Upper lobe of left lung (tissue), 6 donors: ENCODE results near the gene PHF5A. TPM values are rescaled to one million over a fixed set of nuclear protein-coding genes. Genes with fewer than 3 reads are reported as not detected.
"Not testable (repeated sequence)": the region's sequence is repeated elsewhere in the genome, so short reads cannot be mapped to it uniquely, and the experiment has no call there.

Source experiments
- ATAC-seq, 2 donors: fragments of 200-7000 bp; cut with Tn5 transposase; one replicate each; pipeline ENCODE4 v1.9.1; 2022; ENCODE audit warnings: mild to moderate bottlenecking in 2 of 2, moderate library complexity in 2 of 2; ENCODE audit not compliant: low FRiP score in 2 of 2
- DNase-seq, 2 donors: peaks; one replicate each; pipeline ENCODE4 v3.0.0-alpha.2; 2019 to 2020
- H3K27ac ChIP-seq, 4 donors: fragments of 200-600 bp; sonication (generic); one replicate each; pipeline ENCODE4 v1.5.1; 2016 to 2019
- H3K27me3 ChIP-seq, 4 donors: fragments of 200-600 bp; sonication (generic); one replicate each; pipeline ENCODE4 v1.5.1; 2017 to 2019
- H3K36me3 ChIP-seq, 4 donors: fragments of 200-600 bp; sonication (generic); one replicate each; pipeline ENCODE4 v1.5.1; 2016 to 2019
- H3K4me1 ChIP-seq, 4 donors: fragments of 200-600 bp; sonication (generic); one replicate each; pipeline ENCODE4 v1.5.1; 2018 to 2019
- H3K4me3 ChIP-seq, 4 donors: fragments of 200-600 bp; sonication (generic); one replicate each; pipeline ENCODE4 v1.5.1; 2017 to 2019; ENCODE audit warnings: mild to moderate bottlenecking in 2 of 4, moderate library complexity in 1 of 4
- H3K9me3 ChIP-seq, 4 donors: fragments of 200-600 bp; sonication (generic); one replicate each; pipeline ENCODE4 v1.5.1; 2018 to 2019
- EP300 ChIP-seq, 4 donors: sonication (generic); formaldehyde crosslinking; IDR thresholded peaks; one replicate each; pipeline ENCODE4 v1.5.1; 2017; ENCODE audit warnings: antibody characterized with exemption in 4 of 4, control low read depth in 2 of 4
- POLR2A ChIP-seq, 4 donors: fragments of 450-650 bp; IDR thresholded peaks; one replicate each; pipeline ENCODE4 v1.5.1; 2016 to 2017; ENCODE audit warnings: antibody characterized with exemption in 4 of 4, mild to moderate bottlenecking in 2 of 4
- POLR2AphosphoS5 ChIP-seq, 2 donors: sonication (generic); formaldehyde crosslinking; IDR thresholded peaks; one replicate each; pipeline ENCODE4 v1.5.1; 2017; ENCODE audit warnings: antibody characterized with exemption in 2 of 2
- WGBS, 2 donors: methylation state at CpG; one replicate each; pipeline ENCODE4 v1.1.5; 2017 to 2018; 5-methylcytosine and 5-hydroxymethylcytosine counted together
- total RNA-seq, 6 donors: library from RNA; depleted of rRNA in 4 of 6; stranded (reverse); fragments of >200 nt in 4 of 6; gene quantifications; one replicate each; pipeline versions ENCODE4 v1.1.0 to v1.2.1, GENCODE V29; 2016 to 2021
- TF ChIP-seq, protein P1 (sequence below), 6 experiments: fragments of 450-650 bp in 4 of 6; fragments of 200-600 bp in 2 of 6; sonication (generic) in 2 of 6; IDR thresholded peaks; one replicate each; pipeline ENCODE4 v1.5.1; 2016 to 2019; ENCODE audit warnings: antibody characterized with exemption in 6 of 6
- donor health status: DM: no; HTN: no; CAD: no; lungs with moderate emphysema.
- donor health status: DM: no; HTN: yes; CAD: no; lungs with severe emphysema.

Gene PHF5A
- total RNA-seq, 6 donors from 2014 or later, result 9.4 to 49.3 (median 31.2) TPM

DNA sequence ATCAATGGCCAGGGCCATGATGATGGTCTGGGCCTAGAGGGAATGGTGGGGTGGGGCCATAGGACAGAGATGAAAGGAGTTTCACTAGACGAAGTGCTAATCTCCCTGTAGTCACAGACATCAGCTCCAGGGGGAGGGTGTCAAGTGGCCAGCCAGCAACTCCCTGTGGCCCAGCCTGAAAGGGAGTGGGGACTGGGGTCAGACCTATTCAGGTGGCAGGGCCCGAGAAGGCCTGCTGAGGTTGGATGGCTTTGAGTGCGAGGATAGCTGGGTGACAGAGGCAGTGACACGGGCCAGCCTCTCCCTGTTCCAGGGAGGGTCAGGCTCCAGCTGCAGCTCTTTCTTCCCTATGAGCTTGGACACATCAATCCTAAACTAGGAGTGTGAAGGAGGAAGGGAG is 32.9 kb downstream of the PHF5A start:
- H3K27me3 ChIP-seq, result no peaks in the 10 kb centered on the region
- no peak for TF ChIP-seq POLR2A (IDR thresholded peaks at IDR 0.05)
- TF ChIP-seq, protein P1, sequence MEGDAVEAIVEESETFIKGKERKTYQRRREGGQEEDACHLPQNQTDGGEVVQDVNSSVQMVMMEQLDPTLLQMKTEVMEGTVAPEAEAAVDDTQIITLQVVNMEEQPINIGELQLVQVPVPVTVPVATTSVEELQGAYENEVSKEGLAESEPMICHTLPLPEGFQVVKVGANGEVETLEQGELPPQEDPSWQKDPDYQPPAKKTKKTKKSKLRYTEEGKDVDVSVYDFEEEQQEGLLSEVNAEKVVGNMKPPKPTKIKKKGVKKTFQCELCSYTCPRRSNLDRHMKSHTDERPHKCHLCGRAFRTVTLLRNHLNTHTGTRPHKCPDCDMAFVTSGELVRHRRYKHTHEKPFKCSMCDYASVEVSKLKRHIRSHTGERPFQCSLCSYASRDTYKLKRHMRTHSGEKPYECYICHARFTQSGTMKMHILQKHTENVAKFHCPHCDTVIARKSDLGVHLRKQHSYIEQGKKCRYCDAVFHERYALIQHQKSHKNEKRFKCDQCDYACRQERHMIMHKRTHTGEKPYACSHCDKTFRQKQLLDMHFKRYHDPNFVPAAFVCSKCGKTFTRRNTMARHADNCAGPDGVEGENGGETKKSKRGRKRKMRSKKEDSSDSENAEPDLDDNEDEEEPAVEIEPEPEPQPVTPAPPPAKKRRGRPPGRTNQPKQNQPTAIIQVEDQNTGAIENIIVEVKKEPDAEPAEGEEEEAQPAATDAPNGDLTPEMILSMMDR (IDR thresholded peaks at IDR 0.05), result no peak
- TF ChIP-seq POLR2AphosphoS5 (IDR thresholded peaks at IDR 0.05), result no peak
- no peak for TF ChIP-seq EP300 (IDR thresholded peaks at IDR 0.05)
- DNase-seq (no peak), ATAC-seq (no peak)
- no peaks in the 10 kb centered on the region for H3K9me3 ChIP-seq
- peaks cover 21 to 71% (median 50%) of the 10 kb centered on the region in 4 donors for H3K36me3 ChIP-seq
- no peak overlapping the region for H3K4me3 ChIP-seq
- H3K27ac ChIP-seq, result peak overlapping the region in 1 of 4 donors; percentile 44
- 57 to 73% methylated on average over 3 to 4 of the region's 4 CpGs for WGBS, 2 donors
- H3K4me1 ChIP-seq, result peaks cover 6 to 28% (median 18%) of the 10 kb centered on the region in 4 donors

DNA sequence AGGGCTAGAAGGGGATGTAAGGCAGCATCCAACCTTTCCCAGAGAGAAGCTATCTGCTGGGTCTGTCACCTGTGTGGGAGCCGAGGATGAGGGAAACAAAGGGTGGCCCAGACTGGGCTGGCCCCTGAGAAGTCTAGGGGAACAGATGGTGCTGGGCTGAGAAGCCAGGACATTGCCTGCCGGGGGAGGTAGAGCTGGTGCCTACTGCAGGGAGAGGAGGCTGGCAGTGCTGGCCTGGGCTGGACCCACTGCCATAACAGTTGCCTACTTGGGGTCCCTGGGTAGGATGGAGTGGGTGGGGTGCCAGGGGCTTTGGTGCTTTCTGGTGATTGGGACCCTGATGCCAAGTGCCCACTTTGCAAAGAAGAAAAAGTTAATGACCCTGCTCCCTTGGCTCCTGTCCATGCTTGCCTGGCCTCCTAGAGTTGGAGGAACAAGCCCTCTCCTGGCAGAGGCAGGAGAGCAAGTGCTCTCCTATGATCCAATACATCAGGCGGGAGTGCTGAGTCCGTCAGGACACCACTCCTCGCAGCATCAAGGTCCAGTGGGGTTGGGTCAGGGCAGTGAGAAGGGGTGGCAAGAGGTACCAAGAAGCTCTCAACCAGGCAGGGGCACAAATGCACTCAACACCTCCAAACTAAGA is 34.0 kb downstream of the PHF5A start:
- H3K9me3 ChIP-seq, H3K27me3 ChIP-seq, ATAC-seq, H3K4me3 ChIP-seq, DNase-seq: not testable (repeated sequence)
- WGBS, 2 donors, result 82 to 87% methylated on average over 2 to 5 of the region's 5 CpGs
- Histone ChIP-seq H3K4me1 (peaks cover 3 to 24% (median 16%) of the 10 kb centered on the region in 4 donors), H3K27ac (peak overlapping the region in 1 of 4 donors; percentile 8), H3K36me3 (peaks cover 21 to 66% (median 51%) of the 10 kb centered on the region in 4 donors)

DNA sequence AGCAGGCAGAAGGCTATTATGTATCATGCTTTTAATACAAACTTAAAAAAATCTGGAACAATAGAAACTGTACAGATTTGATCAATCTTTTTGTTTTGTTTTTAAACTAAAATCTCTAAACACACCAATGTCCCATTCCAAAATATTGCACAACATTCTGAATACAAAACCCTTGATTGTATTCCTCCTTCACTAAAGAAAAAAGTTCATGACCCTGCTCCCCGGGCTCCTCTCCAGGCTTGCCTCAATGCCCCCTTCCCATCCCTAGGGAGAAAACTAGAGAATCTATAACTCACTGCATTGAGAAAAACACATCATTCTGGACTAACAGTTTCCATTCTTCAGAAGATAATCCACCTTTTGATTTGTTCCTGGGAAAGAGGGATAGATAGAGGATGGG is 35.0 kb downstream of the PHF5A start:
- not testable (repeated sequence) for H3K9me3 ChIP-seq, DNase-seq, H3K27ac ChIP-seq, H3K27me3 ChIP-seq, ATAC-seq, H3K4me3 ChIP-seq
- Histone ChIP-seq H3K4me1 (peaks cover 3 to 18% (median 14%) of the 10 kb centered on the region in 4 donors), H3K36me3 (peaks cover 21 to 61% (median 51%) of the 10 kb centered on the region in 4 donors)
- WGBS, 2 donors, result 90 to 94% methylated on average over 1 of the region's 1 CpG

DNA sequence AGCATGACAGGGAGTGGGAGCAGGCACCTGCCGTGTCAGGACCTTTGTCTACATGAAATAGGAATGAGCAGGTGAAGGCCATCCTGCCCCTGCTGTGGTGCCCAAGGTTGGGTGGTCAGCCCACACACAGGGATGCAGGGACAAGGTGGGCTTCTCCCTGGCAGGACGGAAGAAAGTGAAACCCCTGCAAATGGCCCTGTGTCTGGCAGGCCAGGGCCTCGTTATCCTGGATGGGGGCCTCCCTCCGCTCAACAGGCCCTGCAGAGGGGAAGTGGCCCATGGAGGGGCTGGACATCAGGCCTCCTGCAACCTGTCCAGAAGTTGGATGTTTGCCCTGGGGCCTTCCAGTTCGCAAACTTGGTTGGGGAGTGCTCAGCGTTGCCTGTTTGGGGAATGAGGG is 36.8 kb downstream of the PHF5A start:
- no peak overlapping the region for H3K4me3 ChIP-seq
- no peaks in the 10 kb centered on the region for H3K9me3 ChIP-seq
- 60 to 92% methylated on average over 2 to 6 of the region's 6 CpGs for WGBS, 2 donors
- H3K27ac ChIP-seq, result no peak overlapping the region
- TF ChIP-seq POLR2AphosphoS5 (IDR thresholded peaks at IDR 0.05) (no peak), EP300 (IDR thresholded peaks at IDR 0.05) (no peak), POLR2A (IDR thresholded peaks at IDR 0.05) (no peak)
- H3K4me1 ChIP-seq, result peaks cover 3 to 18% (median 14%) of the 10 kb centered on the region in 4 donors
- no peak for DNase-seq
- peaks cover 15 to 65% (median 40%) of the 10 kb centered on the region in 4 donors for H3K36me3 ChIP-seq
- H3K27me3 ChIP-seq, result no peaks in the 10 kb centered on the region
- ATAC-seq, result no peak

DNA sequence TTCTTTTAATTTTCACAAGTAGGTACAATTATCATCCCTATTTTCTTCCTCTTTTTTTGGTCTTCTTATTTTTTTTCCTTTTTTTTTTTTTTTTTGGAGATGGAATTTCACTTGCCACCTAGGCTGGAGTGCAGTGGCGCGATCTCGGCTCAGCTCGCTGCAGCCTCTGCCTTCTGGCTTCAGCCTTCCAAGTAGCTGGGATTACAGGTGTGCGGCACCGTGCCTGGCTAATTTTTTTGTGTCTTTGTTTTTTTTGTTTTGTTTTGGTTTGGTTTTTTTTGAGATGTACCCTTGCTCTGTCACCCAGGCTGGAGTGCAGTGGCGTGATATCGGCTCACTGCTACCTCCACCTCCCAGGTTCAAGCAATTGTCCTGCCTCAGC is 38.5 kb downstream of the PHF5A start:
- peaks cover under 1 to 63% (median 23%) of the 10 kb centered on the region in 4 donors for H3K36me3 ChIP-seq
- no peak for TF ChIP-seq POLR2A (IDR thresholded peaks at IDR 0.05)

DNA sequence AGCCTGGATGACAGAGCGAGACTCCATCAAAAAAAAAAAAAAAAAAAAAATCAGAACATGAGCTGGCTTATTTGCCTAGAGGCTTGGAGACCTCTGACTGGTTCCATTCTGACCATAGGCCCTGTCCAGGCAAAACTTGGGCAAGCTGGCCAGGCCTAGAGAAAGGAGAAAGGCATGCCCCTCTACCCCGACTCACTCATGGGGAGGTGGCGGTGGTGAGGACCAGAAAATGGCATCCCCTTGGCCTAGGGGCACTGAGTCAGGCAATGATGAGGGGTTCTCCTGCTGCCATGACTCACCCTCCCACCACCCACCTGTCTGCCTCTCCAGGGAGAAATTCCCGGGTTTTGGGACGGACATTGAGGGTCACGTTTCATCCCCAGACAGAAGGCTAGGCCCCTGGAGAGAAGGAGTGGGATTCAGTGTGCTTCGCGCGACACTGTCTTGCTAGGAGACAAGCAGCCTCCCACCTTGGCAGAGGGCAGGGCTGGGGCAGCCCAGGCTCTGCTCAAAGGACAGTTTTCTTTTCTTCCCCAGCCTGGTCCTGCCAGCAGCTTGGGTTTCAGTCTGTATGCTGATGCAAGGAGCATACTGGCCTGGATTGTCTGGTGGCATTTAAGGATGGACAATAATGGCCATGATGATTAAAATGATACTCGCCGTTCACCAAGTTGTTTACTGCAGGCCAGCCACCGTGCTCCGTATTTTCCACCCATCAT is 39.1 kb downstream of the PHF5A start:
- DNase-seq (no peak), ATAC-seq (no peak)
- Histone ChIP-seq H3K4me3 (no peak overlapping the region), H3K9me3 (no peaks in the 10 kb centered on the region), H3K27me3 (no peaks in the 10 kb centered on the region), H3K4me1 (peaks cover 0 to 9% (median 3%) of the 10 kb centered on the region in 4 donors), H3K36me3 (peaks cover 0 to 63% (median 20%) of the 10 kb centered on the region in 4 donors), H3K27ac (no peak overlapping the region)
- 93 to 98% methylated on average over 9 to 13 of the region's 13 CpGs for WGBS, 2 donors
- TF ChIP-seq EP300 (IDR thresholded peaks at IDR 0.05) (no peak), POLR2AphosphoS5 (IDR thresholded peaks at IDR 0.05) (no peak), POLR2A (IDR thresholded peaks at IDR 0.05) (no peak)

More for the DNA sequence above, 38.5 kb downstream of the PHF5A start:
- Histone ChIP-seq H3K4me1 (peaks cover 0 to 15% (median 6%) of the 10 kb centered on the region in 4 donors), H3K27me3 (no peaks in the 10 kb centered on the region), H3K9me3 (no peaks in the 10 kb centered on the region), H3K27ac (no peak overlapping the region), H3K4me3 (no peak overlapping the region)
- WGBS, 2 donors, result 97 to 99% methylated on average over 8 of the region's 8 CpGs
- ATAC-seq (no peak), DNase-seq (no peak)

DNA sequence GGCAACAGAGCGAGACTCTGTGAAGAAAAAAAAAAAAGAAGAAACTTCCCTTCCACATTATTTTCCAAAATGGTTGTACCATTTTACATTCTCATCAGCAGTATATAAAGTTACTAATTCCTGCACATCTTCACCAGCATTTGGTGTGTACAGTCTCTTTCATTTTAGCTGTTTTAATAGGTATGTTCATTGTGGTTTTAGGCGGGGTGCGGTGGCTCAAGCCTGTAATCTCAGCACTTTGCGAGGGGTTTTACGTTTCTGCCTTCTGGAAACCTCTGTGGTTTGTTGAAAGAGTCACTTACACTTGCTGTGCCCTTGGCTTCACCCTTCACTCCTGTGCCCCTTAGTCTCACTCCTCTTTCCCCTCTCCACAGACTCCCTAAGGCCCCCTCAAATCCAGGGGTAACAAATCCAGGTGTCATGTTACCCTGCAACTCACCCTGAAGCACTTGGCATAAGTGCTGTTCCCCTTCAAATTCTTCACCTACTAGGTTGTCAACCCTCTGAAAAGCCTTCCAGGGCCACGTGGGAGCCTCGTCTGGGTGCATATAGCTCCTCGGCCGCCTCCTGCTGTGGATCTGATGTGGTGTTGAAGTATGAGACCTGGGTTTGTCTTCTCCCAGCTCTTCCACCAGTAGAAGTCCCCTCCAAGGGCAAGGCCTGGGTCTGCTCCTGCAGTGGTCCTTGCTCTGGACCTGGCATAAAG is 42.7 kb downstream of the PHF5A start:
- TF ChIP-seq POLR2A (IDR thresholded peaks at IDR 0.05) (no peak), POLR2AphosphoS5 (IDR thresholded peaks at IDR 0.05) (no peak), EP300 (IDR thresholded peaks at IDR 0.05) (no peak)
- TF ChIP-seq, protein P1 (IDR thresholded peaks at IDR 0.05), result no peak
- H3K27ac ChIP-seq, result peak overlapping the region in 2 of 4 donors; percentile 8 to 35
- H3K4me1 ChIP-seq, result peaks cover 0 to 7% (median 0%) of the 10 kb centered on the region in 4 donors
- WGBS, 2 donors, result 55 to 73% methylated on average over 6 to 9 of the region's 9 CpGs
- H3K36me3 ChIP-seq, result peaks cover 0 to 55% (median 4%) of the 10 kb centered on the region in 4 donors
- no peak overlapping the region for H3K4me3 ChIP-seq
- ATAC-seq (peak in 1 of 2 donors; percentile 17), DNase-seq (peak in 1 of 2 donors; percentile 59)
- no peaks in the 10 kb centered on the region for H3K27me3 ChIP-seq
- H3K9me3 ChIP-seq, result no peaks in the 10 kb centered on the region
